Endothelial cell of umbilical vein (primary cell): Measurements from ENCODE around the gene VKORC1. TPM values are rescaled to one million over a fixed set of nuclear protein-coding genes. Genes with fewer than 3 reads are reported as not detected.

Source experiments
- BruUV-seq: library from RNA; stranded (reverse); fragments of 400-500 nt; replicated peaks from 2 replicates; lab custom pipeline; 2021; lab: Mats Ljungman, UMichigan
- CTCF ChIA-PET: fragments of 300-600, 350-600 bp; sonication (Branson Sonifier 250); formaldehyde crosslinking; loops from one replicate; lab custom pipeline; 2021; ENCODE audit warnings: antibody characterized with exemption, inconsistent platforms; lab: Charles Lee
- POLR2A ChIA-PET: fragments of 300-600, 350-600 bp; sonication (Branson Sonifier 250); formaldehyde crosslinking; loops from one replicate; lab custom pipeline; 2021; ENCODE audit warnings: antibody characterized with exemption, inconsistent platforms; lab: Charles Lee
- DNase-seq: peaks from one replicate; pipeline ENCODE4 v3.0.0-alpha.2; 2011; ENCODE audit warnings: low read depth, low spot score
- FAIRE-seq: peaks from 2 replicates; lab custom pipeline; 2011; peaks lifted over from hg19 to GRCh38; lab: Jason Lieb, UNC
- H2AFZ ChIP-seq: 2 replicates; pipeline ENCODE4 v1.6.0; 2012; ENCODE audit warnings: low read depth, low read length, control low read depth, inconsistent platforms
- H3K27ac ChIP-seq: 2 replicates; pipeline ENCODE4 v1.5.1; 2011; ENCODE audit warnings: low read depth, mild to moderate bottlenecking, control low read depth, low read length, moderate library complexity; ENCODE audit not compliant: insufficient read depth
- H3K27me3 ChIP-seq, 2 experiments: 2 replicates each; pipeline versions ENCODE4 v1.6.0 to v1.6.1; 2011; ENCODE audit warnings: low read length in 2 of 2, mixed read lengths in 1 of 2; ENCODE audit not compliant: control insufficient read depth in 2 of 2, insufficient read depth in 2 of 2
- H3K36me3 ChIP-seq, 2 experiments: 2 replicates in 1 of 2; 3 replicates in 1 of 2; pipeline ENCODE4 v1.5.1; 2011; ENCODE audit warnings: low read length in 2 of 2, mild to moderate bottlenecking in 1 of 2, moderate library complexity in 1 of 2; ENCODE audit not compliant: control insufficient read depth in 2 of 2, insufficient read depth in 2 of 2; ENCODE audit errors: extremely low read depth in 1 of 2
- H3K4me1 ChIP-seq: 3 replicates; pipeline ENCODE4 v1.5.1; 2011; ENCODE audit warnings: mild to moderate bottlenecking, low read length; ENCODE audit not compliant: control insufficient read depth, insufficient read depth; ENCODE audit errors: extremely low read depth
- H3K4me2 ChIP-seq: 2 replicates; pipeline ENCODE4 v1.6.1; 2011; ENCODE audit warnings: low read length, control low read depth, mixed read lengths; ENCODE audit not compliant: insufficient read depth
- H3K4me3 ChIP-seq, 3 experiments: fragments of 200-600 bp in 1 of 3; sonication (generic), shearing (Covaris generic) in 1 of 3; replicated peaks in 1 of 3; 2 replicates each; pipeline ENCODE4 v1.5.1; 2011 to 2016; ENCODE audit warnings: control low read depth in 3 of 3, low read length in 3 of 3, mild to moderate bottlenecking in 2 of 3, inconsistent platforms in 1 of 3, low read depth in 1 of 3, moderate library complexity in 1 of 3; ENCODE audit not compliant: insufficient read depth in 1 of 3
- H3K79me2 ChIP-seq: 2 replicates; pipeline ENCODE4 v1.6.0; 2012; ENCODE audit warnings: low read length, inconsistent platforms; ENCODE audit not compliant: control insufficient read depth, insufficient read depth
- H3K9ac ChIP-seq: replicated peaks from 2 replicates; pipeline ENCODE3; 2011; ENCODE audit warnings: low read length, control low read depth; ENCODE audit not compliant: insufficient read depth; ENCODE audit errors: extremely low read depth
- H3K9me1 ChIP-seq: replicated peaks from 3 replicates; pipeline ENCODE4 v1.6.0; 2011; ENCODE audit warnings: mild to moderate bottlenecking, low read length; ENCODE audit not compliant: control insufficient read depth, insufficient read depth; ENCODE audit errors: extremely low read depth
- H3K9me3 ChIP-seq: replicated peaks from 2 replicates; pipeline ENCODE4 v1.5.1; 2012; ENCODE audit warnings: low read length, inconsistent platforms; ENCODE audit not compliant: control insufficient read depth, insufficient read depth
- H4K20me1 ChIP-seq: replicated peaks from 2 replicates; pipeline ENCODE3; 2011; ENCODE audit warnings: mild to moderate bottlenecking, low read length; ENCODE audit not compliant: control insufficient read depth, insufficient read depth; ENCODE audit errors: extremely low read depth
- CTCF ChIP-seq, 2 donors: IDR thresholded peaks; 1 replicate in 1 of 2; 2 replicates in 1 of 2; pipeline ENCODE4 v1.5.1; 2011; ENCODE audit warnings: low read length in 2 of 2, mild to moderate bottlenecking in 2 of 2, moderate library complexity in 2 of 2, control low read depth in 1 of 2, inconsistent platforms in 1 of 2, low read depth in 1 of 2; ENCODE audit not compliant: insufficient read depth in 1 of 2; ENCODE audit errors: extremely low read depth in 1 of 2
- EZH2 ChIP-seq: IDR thresholded peaks from 2 replicates; pipeline ENCODE4 v1.6.1; 2012; ENCODE audit warnings: borderline replicate concordance, low read depth, mild to moderate bottlenecking, moderate library complexity, low read length, inconsistent platforms; ENCODE audit not compliant: severe bottlenecking
- FOS ChIP-seq: IDR thresholded peaks from 2 replicates; pipeline ENCODE4 v1.6.1; 2011; ENCODE audit warnings: mild to moderate bottlenecking, low read length, moderate library complexity, borderline replicate concordance; ENCODE audit not compliant: insufficient read depth
- GATA2 ChIP-seq: IDR thresholded peaks from 2 replicates; pipeline ENCODE4 v1.7.0; 2011; ENCODE audit warnings: low read depth, mild to moderate bottlenecking, moderate library complexity, mixed read lengths, low read length; ENCODE audit not compliant: insufficient read length, insufficient read depth
- JUN ChIP-seq: IDR thresholded peaks from 2 replicates; pipeline ENCODE4 v1.6.1; 2011; ENCODE audit warnings: borderline replicate concordance, low read depth; ENCODE audit not compliant: insufficient read length, insufficient read depth
- MAX ChIP-seq: IDR thresholded peaks from 2 replicates; pipeline ENCODE4 v1.6.1; 2011; ENCODE audit not compliant: insufficient read depth, insufficient read length
- MYC ChIP-seq: IDR thresholded peaks from one replicate; pipeline ENCODE4 v1.6.1; 2011; ENCODE audit warnings: mild to moderate bottlenecking, low read depth, low read length
- POLR2A ChIP-seq: IDR thresholded peaks from 2 replicates; pipeline ENCODE4 v1.6.1; 2012; ENCODE audit warnings: low read depth, mild to moderate bottlenecking, control low read depth, low read length
- POLR2AphosphoS5 ChIP-seq: IDR thresholded peaks from 2 replicates; pipeline ENCODE4 v1.6.1; 2012; ENCODE audit warnings: low read depth, mild to moderate bottlenecking, control low read depth, low read length, moderate library complexity; ENCODE audit not compliant: insufficient read depth
- dilution Hi-C: fragments of 300-500 bp; cut with MboI; formaldehyde crosslinking; loops from one replicate; pipeline ENCODE4 v1.15.0; 2019; ENCODE audit warnings: low sequenced_read_pairs; ENCODE audit not compliant: extremely low pct_ligation_motif_present
- intact Hi-C: fragments of 100-400 bp; cut with micrococcal nuclease; formaldehyde crosslinking; loops from one replicate; pipeline ENCODE4 v1.10.0; 2022
- polyA plus RNA-seq, 4 experiments: library from polyadenylated mRNA; depleted of rRNA in 3 of 4; stranded (reverse) in 3 of 4; unstranded in 1 of 4; fragments of >200 nt; gene quantifications; 2 replicates each; pipeline versions ENCODE4 v1.2.1 to v1.2.3, GENCODE V29; 2011 to 2012; ENCODE audit warnings: missing spikeins in 1 of 4
- total RNA-seq: library from RNA; stranded (reverse); gene quantifications from 2 replicates; pipeline ENCODE4 v1.2.3, GENCODE V29; 2021

VKORC1 gene
- total and polyA plus RNA-seq, 2 donors (not counting 3 experiments of a cell fraction or from before 2014, with no cell fraction given), result 93.5 to 586 TPM

GRCh38 chr16:31143694-31144148 is 49.1 kb upstream of the VKORC1 start:
- no TSS peak for BruUV-seq
- dilution Hi-C loops (no loop called here), intact Hi-C loops (loop anchor here (2.0 to 5.0 kb wide), 2 partner anchors 36 to 725 kb away; partner anchors contain the start of gene BCKDK)
- no peak overlapping the region for H3K4me2 ChIP-seq
- H3K27me3 ChIP-seq, result peaks cover 15 to 21% of the 10 kb centered on the region in 2 experiments
- no peak overlapping the region for H3K9ac ChIP-seq
- H4K20me1 ChIP-seq, result no peaks in the 10 kb centered on the region
- FAIRE-seq (no peak), DNase-seq (no peak)
- no peak overlapping the region for H3K4me3 ChIP-seq
- no peaks in the 10 kb centered on the region for H3K36me3 ChIP-seq
- H3K79me2 ChIP-seq, result no peaks in the 10 kb centered on the region
- no peak overlapping the region for H2AFZ ChIP-seq
- TF ChIP-seq JUN (no peak), CTCF (IDR thresholded peaks at IDR 0.05; ENCODE audit: extremely low read depth in 1 of 2, insufficient read depth in 1 of 2, low read depth in 1 of 2, low read length in 2 of 2) (no peak), FOS (no peak), EZH2 (no peak), POLR2AphosphoS5 (no peak), MAX (no peak), POLR2A (no peak), GATA2 (no peak), MYC (no peak)
- H3K27ac ChIP-seq, result no peak overlapping the region
- ChIA-PET CTCF (interaction anchor here (0.7 to 2.1 kb wide), 6 partner anchors 8 to 299 kb away, joined by 3 to 12 read pairs (median 4); partner anchors contain the start of gene ZNF843), POLR2A (interaction anchor here (2.7 kb wide), 2 partner anchors 26 to 36 kb away, joined by 31 to 37 read pairs; partner anchors contain the start of genes FUS and KAT8)
- H3K9me1 ChIP-seq, result no peaks in the 10 kb centered on the region
- H3K4me1 ChIP-seq, result peaks cover 13% of the 10 kb centered on the region
- H3K9me3 ChIP-seq, result no peaks in the 10 kb centered on the region
